ENCODE results near the gene KCTD21.

The KCTD21 gene

DNA sequence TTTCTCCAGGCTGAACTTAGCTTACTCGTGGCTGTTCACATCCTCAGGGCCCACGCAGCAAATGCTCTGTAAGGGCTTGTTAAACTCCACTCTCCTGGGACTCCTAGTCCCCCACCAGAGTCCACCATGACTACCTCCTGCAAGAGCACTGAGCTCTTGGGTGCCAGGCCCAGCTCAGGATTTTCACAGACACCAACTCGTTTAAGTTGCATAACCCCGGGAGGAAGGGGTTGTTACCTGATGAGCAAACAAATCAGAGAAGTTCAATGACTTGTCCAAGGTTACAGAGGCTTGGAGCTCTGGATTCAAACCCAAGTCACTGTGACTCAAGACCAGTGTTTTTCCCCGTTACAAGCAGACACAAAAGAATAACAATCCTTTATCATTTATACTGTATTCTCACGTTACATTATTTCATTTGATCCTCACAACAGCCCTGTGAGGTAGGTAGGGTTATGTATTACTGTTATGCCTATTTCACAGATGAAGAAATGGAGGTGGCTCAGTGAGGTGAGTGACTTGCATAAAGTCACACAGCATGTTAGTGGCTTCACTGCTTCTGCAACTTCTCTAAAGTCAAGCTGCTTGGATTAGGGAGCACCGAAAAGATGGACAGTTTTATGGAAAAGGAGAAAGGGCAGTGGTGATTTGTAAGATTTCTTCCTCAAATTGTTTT is 17.4 kb downstream of the KCTD21 start:
- no peak for DNase-seq

DNA sequence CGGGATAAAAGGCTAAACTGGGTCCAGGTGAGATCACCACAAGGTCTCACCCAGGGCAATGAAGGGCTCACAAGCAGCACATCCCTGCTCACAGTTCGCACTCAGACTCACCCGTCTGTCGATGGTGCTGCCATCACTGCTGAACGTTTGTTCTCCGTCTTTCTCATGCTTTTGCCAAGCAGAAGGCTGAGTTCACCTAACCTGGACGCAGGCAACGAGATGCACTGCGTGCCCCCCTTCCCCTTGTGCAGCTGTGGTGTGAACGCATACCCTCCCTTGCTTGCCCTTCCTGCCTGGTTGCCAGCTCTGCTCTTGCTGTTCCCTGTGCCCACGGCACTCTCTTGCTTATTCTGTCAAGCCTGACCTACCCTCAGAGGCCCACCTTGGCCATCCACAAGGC is 18.0 kb downstream of the KCTD21 start:
- no peak for DNase-seq

DNA sequence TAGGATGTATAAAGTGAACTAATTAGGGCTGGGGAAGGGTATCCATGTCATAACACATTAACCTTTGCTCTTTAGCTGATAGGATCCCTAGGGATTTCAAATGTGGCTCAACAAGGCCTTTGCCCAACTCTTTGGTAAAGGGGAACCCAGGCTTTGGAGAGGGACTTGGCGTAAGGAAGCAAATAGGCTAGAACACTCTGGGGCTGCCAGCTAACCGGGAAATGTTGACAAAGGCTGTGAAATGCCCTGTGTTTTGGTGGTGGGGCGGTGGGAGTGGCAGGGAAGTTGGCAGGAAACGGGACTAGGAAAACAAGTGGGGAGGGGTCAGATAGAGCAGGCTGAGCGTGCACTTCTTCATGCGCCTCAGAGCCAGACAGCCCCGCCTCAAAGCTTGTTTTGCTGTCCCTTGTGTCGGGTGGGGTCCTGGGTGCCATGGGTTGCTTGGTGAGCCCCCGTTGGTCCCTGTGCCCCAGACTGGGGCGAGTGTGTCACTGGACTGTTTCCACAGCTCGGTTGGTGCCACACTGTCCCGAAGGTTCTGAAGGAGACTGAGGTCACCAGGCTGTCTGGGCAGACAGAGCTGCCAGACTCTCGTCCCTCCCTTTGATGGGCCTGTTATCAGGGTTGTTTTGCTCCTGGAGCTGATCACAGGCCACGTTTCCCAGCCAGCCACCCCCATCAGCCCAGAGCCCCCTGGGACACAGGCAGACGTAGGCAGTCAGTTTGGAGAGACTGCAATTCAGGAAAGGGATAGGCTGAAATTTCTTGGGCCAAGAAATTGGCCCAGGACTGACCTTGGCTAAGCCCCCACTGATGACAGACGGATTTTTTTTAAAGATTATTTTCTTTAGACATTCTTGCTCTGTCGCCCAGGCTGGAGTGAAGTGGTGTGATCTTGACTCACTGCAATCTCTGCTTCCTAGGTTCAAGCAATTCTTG is 19.6 kb downstream of the KCTD21 start:
- no peak for DNase-seq

DNA sequence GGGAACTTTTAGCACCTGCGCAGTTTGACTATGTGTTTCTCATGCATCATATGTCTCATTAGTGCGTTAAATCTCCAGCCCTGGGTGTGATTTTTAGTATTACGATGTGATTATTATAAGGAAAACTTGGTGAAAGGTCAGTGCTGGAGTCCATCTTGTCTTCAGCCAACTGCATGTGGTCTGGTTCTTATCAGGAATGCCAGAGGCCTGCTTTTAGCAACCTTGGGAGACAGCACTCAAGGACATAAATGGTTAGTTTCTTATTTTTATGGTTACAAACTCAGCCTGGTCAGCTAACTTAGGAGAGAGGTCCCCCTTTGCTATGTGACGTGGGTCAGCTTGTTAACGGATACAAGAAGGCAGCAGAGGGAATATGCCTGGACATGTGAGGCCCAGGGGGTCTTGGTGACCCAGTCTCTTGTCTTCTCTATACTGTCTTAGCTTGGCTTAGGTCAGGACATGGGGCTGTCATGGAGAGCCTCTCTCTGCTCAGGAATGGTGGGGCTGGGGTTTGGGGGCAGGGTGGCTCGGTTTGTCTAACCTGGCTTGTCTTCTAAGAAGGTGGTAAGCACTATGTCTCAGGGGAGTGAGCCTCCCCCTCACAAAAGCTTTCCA is 21.5 kb downstream of the KCTD21 start:
- DNase-seq = no peak

DNA sequence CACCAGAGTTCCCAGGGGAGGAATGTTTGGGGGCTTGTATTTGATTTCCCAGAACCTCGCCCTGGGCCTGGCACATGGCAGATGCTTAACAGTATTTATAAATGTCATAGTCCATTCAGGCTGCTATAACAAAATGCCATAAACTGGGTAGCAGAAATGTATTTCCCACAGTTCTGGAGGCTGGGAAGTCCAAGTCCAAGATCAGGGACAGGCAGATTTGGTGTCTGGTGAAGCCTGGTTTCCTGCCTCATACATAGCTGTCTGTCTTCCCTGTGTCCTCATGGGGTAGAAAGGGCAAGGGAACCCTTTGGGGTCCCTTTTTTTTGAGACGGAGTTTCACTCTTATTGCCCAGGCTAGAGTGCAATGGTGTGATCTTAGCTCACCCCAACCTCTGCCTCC is 24.0 kb downstream of the KCTD21 start:
- no peak for DNase-seq

DNA sequence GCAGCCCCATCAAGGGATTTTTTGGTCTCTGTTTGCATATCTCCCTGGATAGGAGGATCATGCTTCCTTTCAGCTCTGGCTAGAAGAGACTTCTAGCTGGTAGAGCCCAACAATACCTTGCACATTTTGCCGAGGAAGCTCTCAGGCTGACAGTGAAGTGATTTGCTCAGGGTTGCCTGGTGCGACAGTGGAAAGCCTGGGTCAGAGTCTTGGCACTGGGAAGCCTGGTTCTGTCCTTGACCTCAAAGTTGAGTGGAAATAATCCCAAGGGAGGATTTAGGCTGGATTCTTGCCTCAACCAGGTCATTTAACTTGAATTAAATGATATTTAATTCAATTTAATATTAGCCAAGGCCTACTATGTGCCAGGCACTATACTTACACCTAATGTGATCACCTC is 24.6 kb downstream of the KCTD21 start:
- no peak for DNase-seq

DNA sequence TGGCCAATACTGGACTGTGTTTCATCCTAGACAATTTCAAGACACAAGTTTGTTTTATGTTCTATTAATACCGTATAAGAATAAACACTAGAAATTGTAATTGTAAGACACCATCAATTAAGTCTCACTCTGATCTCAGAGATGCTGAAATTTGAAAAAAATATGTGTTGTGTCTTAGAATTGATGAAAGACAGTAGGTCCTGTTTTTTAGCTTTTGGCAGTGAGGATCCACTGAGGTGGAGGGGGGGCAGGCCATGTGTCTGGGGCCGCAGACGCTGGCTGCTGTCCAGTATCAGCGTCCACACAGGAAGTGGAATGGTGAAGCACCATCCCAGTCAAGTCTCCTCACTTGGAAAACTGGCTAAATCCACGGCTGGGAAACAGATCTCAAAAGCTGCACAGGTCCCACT is 26.5 kb downstream of the KCTD21 start:
- no peak for DNase-seq

DNA sequence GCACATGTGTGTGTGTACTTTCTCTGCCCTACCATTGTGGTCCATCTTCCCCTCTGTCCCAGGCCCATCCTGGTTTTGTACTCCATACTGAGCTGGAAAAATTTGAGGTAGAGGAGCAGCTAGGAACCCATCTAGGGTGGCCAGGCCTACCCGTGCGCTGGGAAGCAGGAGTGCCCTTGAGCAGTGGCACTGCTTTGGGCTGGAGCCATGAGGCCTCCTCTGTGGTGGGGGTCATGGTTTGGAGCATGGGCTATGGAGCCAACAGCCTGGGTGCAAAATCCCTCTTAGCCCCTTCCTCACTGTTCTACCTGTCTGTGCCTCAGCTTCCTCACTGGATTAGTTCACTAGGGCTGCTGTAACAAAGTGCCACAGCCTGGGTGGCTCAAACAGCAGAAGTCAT is 27.1 kb downstream of the KCTD21 start:
- DNase-seq = no peak

DNA sequence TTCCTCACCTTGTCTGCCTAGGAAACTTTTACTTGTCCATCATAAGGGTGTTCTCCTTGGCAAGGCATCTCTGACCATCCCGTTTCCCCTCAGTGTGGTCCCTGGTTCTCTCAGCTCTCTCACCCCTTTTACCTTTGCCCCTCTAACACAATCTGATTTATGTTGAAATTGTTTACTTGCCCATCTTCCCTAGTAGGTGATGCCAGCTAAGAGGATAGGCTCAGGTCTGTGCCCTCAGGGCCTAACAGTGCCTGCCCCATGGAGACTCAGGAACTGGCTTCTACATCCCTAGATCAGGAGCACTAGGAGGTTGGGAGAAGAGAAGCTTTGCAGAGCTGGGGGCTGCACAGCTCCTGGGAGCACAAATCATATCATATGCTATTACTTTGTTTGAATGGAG is 27.9 kb downstream of the KCTD21 start:
- DNase-seq = no peak

DNA sequence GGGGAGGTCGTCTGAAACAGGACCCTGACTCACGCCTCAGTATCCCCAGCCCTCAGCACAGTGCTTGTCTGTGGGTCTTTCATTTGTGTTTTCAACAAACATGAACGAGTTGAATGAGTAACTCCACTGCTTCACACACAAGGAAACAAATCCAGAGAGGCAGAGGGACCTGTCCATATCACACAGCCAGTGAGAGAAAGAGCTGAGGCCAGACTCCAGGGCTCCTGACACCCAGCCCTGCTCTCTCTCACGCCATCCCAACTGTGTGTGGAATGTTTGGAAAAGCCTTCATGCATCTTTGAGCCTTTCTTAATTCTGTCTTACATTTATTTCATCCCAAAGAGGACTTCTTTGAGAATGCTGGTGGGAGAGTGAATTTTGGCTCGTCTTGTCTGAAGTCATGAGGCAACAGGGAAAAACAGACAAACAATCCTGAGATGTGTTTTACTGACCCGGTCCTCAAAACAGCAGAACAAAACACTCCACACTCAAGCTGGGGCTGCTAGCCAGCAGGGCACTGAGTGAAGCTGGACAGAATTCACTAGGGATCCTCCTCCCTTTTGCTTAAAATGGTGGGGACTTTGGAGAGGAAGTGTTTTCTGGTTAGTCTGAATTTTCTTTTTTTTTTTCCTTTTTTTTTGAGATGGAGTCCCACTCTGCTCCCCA is 29.3 kb downstream of the KCTD21 start:
- no peak for DNase-seq

DNA sequence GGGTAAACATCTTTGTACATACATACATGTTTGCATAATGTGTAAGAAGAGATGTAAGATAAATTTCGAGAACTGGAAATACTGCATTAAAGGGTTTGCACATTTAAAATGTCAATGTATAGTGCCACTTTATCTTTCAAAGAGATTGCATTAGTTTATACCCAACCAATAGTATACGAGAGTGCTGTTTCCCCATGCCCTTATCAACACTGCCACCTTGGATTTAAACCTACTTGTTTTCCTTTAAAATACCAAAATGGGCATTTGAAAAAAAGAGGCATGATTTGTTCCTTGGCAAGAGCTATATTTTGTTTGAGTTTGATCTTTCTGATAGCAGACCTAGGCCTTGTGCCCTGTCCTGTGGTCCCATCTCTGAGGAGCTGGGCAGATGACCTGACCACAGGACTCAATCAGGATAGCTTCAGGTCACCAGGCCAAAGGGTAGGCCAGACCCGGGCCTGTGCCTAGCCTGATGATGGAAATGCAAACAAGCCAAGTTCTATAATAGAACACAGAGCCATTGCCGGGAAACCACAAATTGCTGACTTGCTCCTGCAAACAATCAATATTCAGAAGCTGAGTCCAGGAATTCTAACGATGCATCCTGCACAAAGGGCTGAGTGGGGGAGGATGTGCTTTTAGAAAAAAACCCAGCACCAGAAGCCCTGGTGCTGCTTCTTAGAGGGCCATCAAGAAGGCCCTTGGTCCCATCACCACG is 32.1 kb downstream of the KCTD21 start:
- DNase-seq = no peak

DNA sequence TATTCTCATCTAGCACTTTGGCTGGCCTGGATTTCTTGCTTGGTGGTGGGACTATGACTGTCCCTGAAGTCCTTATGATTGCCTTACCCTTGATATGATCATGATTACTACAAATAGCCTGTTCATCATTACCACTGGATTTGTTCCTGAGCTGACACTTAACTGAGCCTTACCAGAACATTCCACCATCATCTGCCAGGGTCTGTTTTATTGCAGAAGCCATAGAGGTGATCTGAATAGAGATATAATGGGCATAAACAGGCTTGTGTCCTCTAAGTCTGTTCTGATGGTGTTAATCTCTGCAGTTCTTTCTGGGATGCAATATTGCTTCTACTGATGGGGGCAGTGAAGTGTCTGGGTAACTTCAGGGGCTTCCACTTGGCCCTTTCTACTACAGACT is 36.6 kb downstream of the KCTD21 start:
- DNase-seq = no peak

DNA sequence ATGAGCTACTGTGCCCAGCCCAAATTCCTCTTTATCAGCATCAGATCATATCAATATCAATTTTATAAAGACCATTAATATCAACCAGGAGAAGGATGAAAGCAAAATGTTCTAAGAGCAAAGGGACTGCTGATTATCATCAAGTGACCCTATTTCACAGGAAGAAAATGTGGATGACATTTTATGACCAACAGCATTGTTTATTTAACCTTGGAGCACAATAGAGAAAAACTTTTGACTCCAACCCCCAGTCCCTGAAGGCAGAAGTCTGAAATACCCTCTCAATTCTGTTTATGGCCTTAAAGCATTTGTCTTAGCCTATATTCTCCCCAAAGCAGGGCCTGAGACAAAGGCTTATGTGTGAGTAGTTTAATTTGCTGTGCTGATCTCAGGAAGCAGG is 37.7 kb downstream of the KCTD21 start:
- DNase-seq = no peak

DNA sequence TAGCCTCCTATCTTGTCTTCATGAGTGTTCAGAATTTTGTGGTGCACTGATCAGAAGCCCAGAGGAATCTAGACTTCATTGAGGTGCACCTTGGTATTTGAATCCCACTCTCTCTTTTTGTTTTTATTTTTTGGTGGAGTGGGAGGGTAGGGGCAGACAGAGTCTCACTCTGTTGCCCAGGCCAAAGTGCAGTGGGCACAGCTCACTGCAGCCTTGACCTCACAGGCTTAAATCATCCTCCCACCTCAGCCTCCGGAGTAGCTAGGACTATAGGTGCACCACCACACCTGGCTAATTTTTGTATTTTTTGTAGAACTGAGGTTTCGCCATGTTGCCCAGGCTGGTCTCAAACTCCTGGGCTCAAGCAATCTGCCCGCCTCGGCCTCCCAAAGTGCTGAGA is 38.1 kb downstream of the KCTD21 start:
- no peak for DNase-seq

DNA sequence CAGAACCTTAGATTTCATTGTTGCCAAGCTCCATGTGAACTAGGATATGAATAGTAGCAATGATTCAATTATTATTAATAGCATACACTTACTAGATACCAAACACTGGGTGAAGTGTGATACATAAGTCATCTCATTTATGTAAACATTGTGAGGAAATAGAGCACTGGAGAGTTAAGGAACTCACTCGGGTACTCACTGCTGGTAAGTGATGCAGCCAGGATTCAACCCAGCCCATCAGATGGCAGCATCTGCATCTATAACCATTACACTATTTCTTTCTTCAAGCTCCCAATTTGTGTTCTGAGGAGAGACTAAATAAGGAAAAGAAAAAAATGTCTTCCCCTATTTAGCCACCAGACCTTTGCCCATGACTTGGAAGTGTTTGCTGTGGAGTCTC is 38.8 kb downstream of the KCTD21 start:
- no peak for DNase-seq

DNA sequence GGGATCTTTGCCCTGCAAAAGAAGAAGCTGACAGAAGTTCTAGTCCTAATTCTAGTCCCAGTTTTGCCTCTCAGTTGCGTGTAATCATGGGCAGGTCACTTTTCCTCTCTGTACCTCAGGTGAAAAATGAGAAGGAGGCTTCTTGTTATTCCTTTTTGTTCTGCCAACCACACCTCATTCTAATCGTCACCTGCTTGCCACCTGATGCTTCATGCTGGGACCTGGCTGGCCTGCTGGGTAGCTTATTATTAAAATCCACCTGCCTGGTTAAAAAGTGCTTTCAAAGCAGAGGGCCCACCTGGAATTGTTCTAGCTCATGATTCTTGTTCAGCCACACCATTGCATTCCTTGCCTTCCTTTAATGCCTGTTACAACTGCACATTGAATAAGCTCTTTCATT is 40.6 kb downstream of the KCTD21 start:
- DNase-seq = no peak

DNA sequence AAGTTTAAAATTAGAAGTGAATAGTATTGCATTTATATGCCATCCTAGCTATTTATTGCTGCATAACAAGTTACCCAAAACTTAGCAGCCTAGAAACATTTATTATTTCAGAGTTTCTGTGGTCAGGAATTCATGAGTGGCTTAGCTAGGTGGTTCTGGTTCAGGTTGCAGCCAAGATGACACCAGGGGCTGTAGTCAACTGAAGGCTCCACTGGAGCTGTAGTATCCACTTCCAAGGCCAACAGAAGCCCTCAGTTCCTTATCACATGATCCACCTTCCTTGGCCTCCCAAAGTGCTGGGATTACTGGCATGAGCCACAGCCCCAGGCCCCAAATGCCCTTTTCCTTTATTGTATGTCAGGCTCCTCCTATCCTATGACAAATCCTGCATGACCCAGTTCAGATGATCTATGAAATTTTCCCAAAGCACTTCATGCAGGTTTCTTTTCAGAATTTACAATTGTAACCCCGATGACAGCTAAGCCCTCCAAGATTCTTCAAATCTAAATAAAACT is 42.9 kb downstream of the KCTD21 start:
- DNase-seq = no peak

DNA sequence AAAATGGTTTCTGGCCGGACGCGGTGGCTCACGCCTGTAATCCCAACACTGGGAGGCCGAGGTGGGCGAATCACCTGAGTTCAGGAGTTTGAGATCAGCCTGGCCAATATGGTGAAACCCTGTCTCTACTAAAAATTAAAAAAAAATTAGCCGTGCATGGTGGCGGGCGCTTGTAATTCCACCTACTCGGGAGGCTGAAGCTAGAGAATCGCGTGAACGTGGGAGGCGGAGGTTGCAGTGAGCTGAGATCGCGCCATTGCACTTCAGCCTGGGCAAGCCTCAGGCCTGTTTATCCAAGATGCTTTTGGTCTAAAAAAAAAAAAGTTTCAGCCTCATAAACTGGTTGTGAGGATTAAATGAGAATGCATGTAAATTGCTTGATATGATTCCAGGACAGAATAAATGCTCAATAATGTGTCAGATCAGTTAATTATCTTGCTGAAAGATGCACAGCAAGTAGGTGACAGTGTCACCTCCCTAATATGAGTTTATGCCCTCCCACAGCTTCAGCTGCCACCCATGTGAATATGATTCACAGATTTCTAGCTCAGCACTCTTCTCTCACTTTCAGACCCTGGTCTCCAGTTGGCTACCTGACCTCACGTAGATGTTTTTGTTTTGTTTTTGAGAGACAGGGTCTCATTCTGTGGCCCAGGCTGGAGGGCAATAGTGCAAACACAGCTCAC is 47.9 kb downstream of the KCTD21 start:
- no peak for DNase-seq

DNA sequence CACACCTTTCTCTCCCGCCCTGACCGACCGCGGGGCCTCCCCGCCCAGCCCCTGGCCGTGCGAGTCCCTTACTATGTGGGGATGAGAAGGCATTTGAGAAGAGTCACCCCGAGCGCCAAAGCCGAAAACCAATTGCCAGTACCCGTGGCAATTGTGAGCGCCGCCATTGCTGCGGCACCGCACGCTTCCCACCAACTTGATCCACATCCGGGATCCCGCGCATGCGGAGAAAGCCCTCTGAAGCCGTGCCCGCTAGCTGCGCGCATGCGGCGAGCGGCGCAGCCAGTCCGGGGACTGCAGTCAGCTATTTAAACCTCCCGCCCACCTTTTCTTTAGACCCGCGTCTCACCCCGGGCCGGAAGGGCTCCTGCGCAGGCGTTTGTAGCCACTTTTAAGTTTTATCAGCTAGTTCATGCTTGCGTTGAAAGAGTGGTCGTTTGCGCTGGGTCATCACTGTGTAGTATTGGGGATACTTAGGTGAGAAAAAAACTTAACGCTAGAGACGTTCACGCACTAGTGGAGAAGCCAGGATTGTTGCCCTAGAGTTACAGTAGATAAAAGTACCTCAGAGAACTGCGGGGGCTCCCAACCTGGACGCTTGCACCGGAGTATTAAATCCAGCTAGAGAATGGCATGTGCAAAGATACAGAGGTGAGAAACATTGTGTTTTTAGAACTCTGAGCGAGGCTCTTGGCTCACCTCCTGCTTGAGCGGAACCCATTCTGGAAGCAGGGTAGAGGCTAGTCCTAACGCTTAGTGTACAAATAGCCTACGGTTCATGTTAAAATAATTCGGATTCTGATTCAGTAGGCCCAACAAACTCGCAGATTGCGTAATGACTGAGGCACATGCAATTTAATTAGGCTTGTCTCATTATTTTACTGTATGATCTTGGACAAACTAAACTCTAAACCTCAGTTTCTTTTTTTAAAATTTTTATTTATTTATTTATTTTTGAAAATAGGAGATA is 48.7 kb downstream of the KCTD21 start, which contains the start of gene ALG8:
TSS of gene ALG8 (minus strand) at position 205 of the 970 bp plus-strand sequence. CDS start at position 167, 38 bp downstream.
- peak; percentile 98 for DNase-seq

DNA sequence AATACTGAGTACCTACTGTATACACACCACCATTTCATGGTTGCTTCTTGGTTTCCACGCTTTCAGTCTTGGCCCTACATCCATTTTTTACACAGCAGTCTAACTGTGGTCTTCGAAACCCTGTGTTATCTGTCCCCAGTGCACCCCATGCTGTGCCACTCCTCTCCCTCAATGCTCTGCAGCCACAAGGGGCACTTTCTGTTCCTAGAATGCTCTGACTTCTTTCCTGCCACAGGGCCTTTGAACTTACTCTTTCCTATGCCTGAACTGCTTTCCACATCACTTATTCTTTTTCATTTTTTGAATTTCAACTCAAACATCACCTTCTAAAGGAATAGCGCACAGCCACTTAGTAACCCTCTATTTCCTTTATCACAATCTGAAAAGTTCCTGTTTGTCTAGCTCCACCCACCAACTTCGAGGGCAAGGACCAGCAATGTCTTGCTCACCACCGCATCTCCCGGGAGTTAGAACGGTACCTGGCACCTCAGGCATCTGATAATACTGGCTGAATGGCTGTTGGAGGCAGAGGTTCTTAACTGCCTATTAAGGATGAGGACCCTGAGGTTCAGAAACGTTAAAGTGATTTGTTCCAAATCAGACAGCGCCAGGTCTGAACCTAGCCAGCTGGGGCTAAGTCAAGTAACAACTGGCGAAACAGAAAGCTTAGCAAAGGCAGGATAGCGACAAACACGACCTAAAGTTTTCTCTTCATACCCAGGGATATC is 49.6 kb downstream of the KCTD21 start:
- peak; percentile 61 for DNase-seq

Measured in activated CD8-positive, alpha-beta memory T cell treated with anti-CD3 and anti-CD28 coated beads for 24 hours (primary cell).